Kidney (tissue), 14 donors: Measurements from ENCODE around the gene PMFBP1. TPM values are rescaled to one million over a fixed set of nuclear protein-coding genes. Genes with fewer than 3 reads are reported as not detected.

ENCODE experiments used
- DNase-seq, 5 donors: peaks; one replicate each; pipeline ENCODE4 v3.0.0-alpha.2; 2013 to 2020
- FAIRE-seq: peaks from 2 replicates; lab custom pipeline; 2012; peaks lifted over from hg19 to GRCh38; lab: Jason Lieb, UNC
- H3K27ac ChIP-seq, 2 donors: one replicate each; pipeline ENCODE4 v1.7.0; 2013; ENCODE audit warnings: low read depth in 2 of 2, low read length in 2 of 2, inconsistent platforms in 1 of 2
- H3K27me3 ChIP-seq: one replicate; pipeline ENCODE4 v1.7.1; 2013; ENCODE audit warnings: low read length, inconsistent platforms; ENCODE audit not compliant: control insufficient read depth, insufficient read depth
- H3K36me3 ChIP-seq, 3 donors: one replicate each; pipeline versions ENCODE4 v1.7.0 to v1.7.1; 2013; ENCODE audit warnings: low read length in 3 of 3, control low read depth in 1 of 3, inconsistent platforms in 1 of 3; ENCODE audit not compliant: insufficient read depth in 3 of 3, control insufficient read depth in 2 of 3
- H3K4me1 ChIP-seq, 3 donors: one replicate each; pipeline versions ENCODE4 v1.7.0 to v1.7.1; 2013; ENCODE audit warnings: low read length in 3 of 3, inconsistent platforms in 1 of 3, low read depth in 1 of 3; ENCODE audit not compliant: control insufficient read depth in 2 of 3, insufficient read depth in 2 of 3
- H3K4me3 ChIP-seq, 3 donors: one replicate each; pipeline versions ENCODE4 v1.7.0 to v1.8.1; 2013; ENCODE audit warnings: low read length in 3 of 3, control low read depth in 1 of 3, inconsistent platforms in 1 of 3
- H3K9ac ChIP-seq, 3 donors: one replicate each; pipeline versions ENCODE4 v1.7.0 to v1.7.1; 2013; ENCODE audit warnings: low read length in 3 of 3, control low read depth in 1 of 3, inconsistent platforms in 1 of 3
- H3K9me3 ChIP-seq, 3 donors: one replicate each; pipeline versions ENCODE4 v1.7.0 to v1.7.1; 2013; ENCODE audit warnings: low read length in 3 of 3, control low read depth in 1 of 3, inconsistent platforms in 1 of 3; ENCODE audit not compliant: control insufficient read depth in 2 of 3, insufficient read depth in 1 of 3
- CTCF ChIP-seq: IDR thresholded peaks from 3 replicates; pipeline ENCODE4 v1.5.1; 2012; ENCODE audit warnings: mild to moderate bottlenecking, moderate library complexity, borderline replicate concordance; ENCODE audit not compliant: insufficient read depth; ENCODE audit errors: extremely low read depth
- intact Hi-C: fragments of 100-400 bp; cut with DNase I; formaldehyde crosslinking; loops from one replicate; pipeline ENCODE4 v1.11.1; 2022
- polyA plus RNA-seq: library from polyadenylated mRNA; stranded (reverse); fragments of 350-450 nt; fragmentation: Illumina TruSeq; extraction: RNeasy Lipid Tissue Mini Kit (QIAGEN cat#74804); gene quantifications from one replicate; pipeline ENCODE4 v1.2.3, GENCODE V29; 2014; ENCODE audit warnings: low read depth, low replicate concordance; ENCODE audit not compliant: insufficient read depth
- total RNA-seq: library from RNA; stranded (reverse); fragmentation: NEBNext Ultra II Directional; extraction: Animal tissue kit (Norgen Biotek cat#: 25700); gene quantifications from one replicate; pipeline ENCODE4 v1.2.1, GENCODE V29; 2021
- donor health status: control.
- donor health status: control.
- donor health status: control.
- donor health status: control.
- donor health status: control.
- donor health status: DM: yes; HTN: yes; CAD: no.
- donor health status: Normal renal cell carcinoma (clear cell type).

PMFBP1 gene
- total and polyA plus RNA-seq, 2 donors from 2014 or later = 0.13 to 0.69 TPM

GRCh38 chr16:72123426-72123825 is 48.5 kb downstream of the PMFBP1 start:
- peaks cover 0 to 10% (median 6%) of the 10 kb centered on the region in 3 donors for H3K4me1 ChIP-seq
- no peak overlapping the region for H3K4me3 ChIP-seq
- no peak overlapping the region for H3K9ac ChIP-seq
- intact Hi-C loops = no loop called here
- no peaks in the 10 kb centered on the region for H3K27me3 ChIP-seq
- no peak for DNase-seq
- H3K27ac ChIP-seq = no peak overlapping the region
- H3K36me3 ChIP-seq = no peaks in the 10 kb centered on the region
- no peak for FAIRE-seq
- TF ChIP-seq CTCF = no peak
- H3K9me3 ChIP-seq = no peaks in the 10 kb centered on the region

- intact Hi-C loops = no loop called here
- Histone ChIP-seq H3K27ac (no peak overlapping the region), H3K4me1 (peaks cover 0 to 10% (median 6%) of the 10 kb centered on the region in 3 donors), H3K9ac (no peak overlapping the region), H3K27me3 (no peaks in the 10 kb centered on the region), H3K9me3 (no peaks in the 10 kb centered on the region), H3K4me3 (no peak overlapping the region), H3K36me3 (no peaks in the 10 kb centered on the region)
- no peak for TF ChIP-seq CTCF
- FAIRE-seq = no peak
- DNase-seq = no peak
Observed at GRCh38 chr16:72122916-72123315, 49.0 kb downstream of the PMFBP1 start.

GRCh38 chr16:72122308-72122707 is 49.6 kb downstream of the PMFBP1 start:
- Histone ChIP-seq H3K27ac (no peak overlapping the region), H3K9me3 (no peaks in the 10 kb centered on the region), H3K4me3 (no peak overlapping the region), H3K9ac (no peak overlapping the region), H3K4me1 (peaks cover 0 to 10% (median 6%) of the 10 kb centered on the region in 3 donors), H3K27me3 (no peaks in the 10 kb centered on the region), H3K36me3 (no peaks in the 10 kb centered on the region)
- intact Hi-C loops = no loop called here
- no peak for DNase-seq
- no peak for TF ChIP-seq CTCF
- no peak for FAIRE-seq

- no peak overlapping the region for H3K4me3 ChIP-seq
- intact Hi-C loops = no loop called here
- DNase-seq (no peak), FAIRE-seq (no peak)
- TF ChIP-seq CTCF = no peak
- no peaks in the 10 kb centered on the region for H3K9me3 ChIP-seq
- no peaks in the 10 kb centered on the region for H3K36me3 ChIP-seq
- peaks cover 0 to 6% (median 2%) of the 10 kb centered on the region in 3 donors for H3K4me1 ChIP-seq
- no peak overlapping the region for H3K9ac ChIP-seq
- no peaks in the 10 kb centered on the region for H3K27me3 ChIP-seq
- no peak overlapping the region for H3K27ac ChIP-seq
Observed at GRCh38 chr16:72120026-72120425, 51.9 kb downstream of the PMFBP1 start.
